HEK293 (cell line): Measurements from ENCODE around the gene ROR2.

Source experiments
- WT1 ChIP-seq: fragments of 450-650 bp; formaldehyde crosslinking; IDR thresholded peaks from 2 replicates; pipeline ENCODE4 v1.5.1; 2016; ENCODE audit warnings: missing biosample characterization, missing genetic modification characterization
- ZNF184 ChIP-seq: fragments of 450-650 bp; IDR thresholded peaks from 2 replicates; pipeline ENCODE4 v1.5.1; 2018; ENCODE audit warnings: missing biosample characterization, mild to moderate bottlenecking, missing genetic modification characterization
- ZNF24 ChIP-seq: fragments of 450-650 bp; formaldehyde crosslinking; IDR thresholded peaks from 2 replicates; pipeline ENCODE4 v1.5.1; 2016; ENCODE audit warnings: missing biosample characterization, missing genetic modification characterization
- ZNF366 ChIP-seq: fragments of 450-650 bp; formaldehyde crosslinking; conservative IDR thresholded peaks from 2 replicates; pipeline ENCODE4 v1.5.1; 2016; ENCODE audit warnings: missing biosample characterization, missing genetic modification characterization
- ZNF529 ChIP-seq: fragments of 450-650 bp; formaldehyde crosslinking; IDR thresholded peaks from 2 replicates; pipeline ENCODE4 v1.5.1; 2017; ENCODE audit warnings: missing genetic modification characterization, missing biosample characterization; ENCODE audit not compliant: insufficient replicate concordance
- ZNF660 ChIP-seq: fragments of 450-650 bp; IDR thresholded peaks from 2 replicates; pipeline ENCODE4 v1.5.1; 2018; ENCODE audit warnings: missing biosample characterization, mild to moderate bottlenecking, missing genetic modification characterization
- ZNF701 ChIP-seq: fragments of 450-650 bp; formaldehyde crosslinking; IDR thresholded peaks from 2 replicates; pipeline ENCODE4 v1.5.1; 2016; ENCODE audit warnings: missing biosample characterization, missing genetic modification characterization
- TF ChIP-seq, protein P1 (sequence below): fragments of 450-650 bp; formaldehyde crosslinking; IDR thresholded peaks from 2 replicates; pipeline ENCODE4 v1.5.1; 2016; ENCODE audit warnings: missing biosample characterization, missing genetic modification characterization
- TF ChIP-seq, protein P2 (sequence below): fragments of 450-650 bp; formaldehyde crosslinking; IDR thresholded peaks from 2 replicates; pipeline ENCODE4 v1.5.1; 2017; ENCODE audit warnings: missing biosample characterization, missing genetic modification characterization
- TF ChIP-seq, protein P3 (sequence below): fragments of 450-650 bp; formaldehyde crosslinking; IDR thresholded peaks from 2 replicates; pipeline ENCODE4 v1.5.1; 2016; ENCODE audit warnings: missing biosample characterization, missing genetic modification characterization
- TF ChIP-seq, protein P4 (sequence below): fragments of 450-650 bp; formaldehyde crosslinking; conservative IDR thresholded peaks from 2 replicates; pipeline ENCODE4 v1.5.1; 2016; ENCODE audit warnings: low read depth, missing biosample characterization, missing genetic modification characterization

ROR2 gene

DNA sequence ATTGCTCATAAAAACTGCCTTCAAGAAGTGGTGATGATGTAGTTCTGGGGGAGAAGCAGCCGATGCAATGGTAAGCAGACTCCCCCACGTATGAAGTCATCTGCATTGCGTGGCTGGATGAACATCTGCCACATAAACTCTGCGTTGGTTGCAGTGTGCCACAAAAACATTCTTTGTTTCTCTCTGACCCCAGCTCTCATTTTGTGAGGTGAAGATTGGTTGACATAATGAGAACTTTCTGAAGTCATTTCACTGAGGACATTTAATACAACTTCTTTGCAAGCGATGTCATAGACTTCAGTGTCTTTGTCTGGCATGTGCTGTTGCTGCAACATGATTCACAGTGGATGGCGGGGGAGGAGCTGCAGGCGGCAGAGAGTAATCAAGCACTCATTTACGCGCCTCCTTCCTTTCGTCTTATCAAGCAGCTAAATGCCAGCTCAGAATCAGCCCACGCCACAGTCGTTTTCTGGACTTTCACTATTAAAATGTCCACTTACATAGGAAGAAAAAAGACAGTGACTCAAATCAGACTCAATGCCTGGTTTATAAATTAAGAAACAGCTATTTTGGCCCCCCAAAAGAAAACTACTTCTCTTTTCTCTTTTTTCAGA lies 434.8 kb downstream of the ROR2 start (continued):
- TF ChIP-seq ZNF366 (tag by site-specific recombination) (peak; percentile 49; the same call in 1 of the 2 replicates), WT1 (tag by site-specific recombination) (peak; percentile 61), ZNF660 (peak; percentile 82), ZNF701 (tag by site-specific recombination) (no peak), ZNF529 (tag by site-specific recombination) (no peak), ZNF184 (tag by site-specific recombination) (0 out of 2 replicates have a peak, but pooled peaks have one; percentile 47), ZNF24 (tag by site-specific recombination) (peak; percentile 52; the same call in 1 of the 2 replicates)
- TF ChIP-seq, protein P1, sequence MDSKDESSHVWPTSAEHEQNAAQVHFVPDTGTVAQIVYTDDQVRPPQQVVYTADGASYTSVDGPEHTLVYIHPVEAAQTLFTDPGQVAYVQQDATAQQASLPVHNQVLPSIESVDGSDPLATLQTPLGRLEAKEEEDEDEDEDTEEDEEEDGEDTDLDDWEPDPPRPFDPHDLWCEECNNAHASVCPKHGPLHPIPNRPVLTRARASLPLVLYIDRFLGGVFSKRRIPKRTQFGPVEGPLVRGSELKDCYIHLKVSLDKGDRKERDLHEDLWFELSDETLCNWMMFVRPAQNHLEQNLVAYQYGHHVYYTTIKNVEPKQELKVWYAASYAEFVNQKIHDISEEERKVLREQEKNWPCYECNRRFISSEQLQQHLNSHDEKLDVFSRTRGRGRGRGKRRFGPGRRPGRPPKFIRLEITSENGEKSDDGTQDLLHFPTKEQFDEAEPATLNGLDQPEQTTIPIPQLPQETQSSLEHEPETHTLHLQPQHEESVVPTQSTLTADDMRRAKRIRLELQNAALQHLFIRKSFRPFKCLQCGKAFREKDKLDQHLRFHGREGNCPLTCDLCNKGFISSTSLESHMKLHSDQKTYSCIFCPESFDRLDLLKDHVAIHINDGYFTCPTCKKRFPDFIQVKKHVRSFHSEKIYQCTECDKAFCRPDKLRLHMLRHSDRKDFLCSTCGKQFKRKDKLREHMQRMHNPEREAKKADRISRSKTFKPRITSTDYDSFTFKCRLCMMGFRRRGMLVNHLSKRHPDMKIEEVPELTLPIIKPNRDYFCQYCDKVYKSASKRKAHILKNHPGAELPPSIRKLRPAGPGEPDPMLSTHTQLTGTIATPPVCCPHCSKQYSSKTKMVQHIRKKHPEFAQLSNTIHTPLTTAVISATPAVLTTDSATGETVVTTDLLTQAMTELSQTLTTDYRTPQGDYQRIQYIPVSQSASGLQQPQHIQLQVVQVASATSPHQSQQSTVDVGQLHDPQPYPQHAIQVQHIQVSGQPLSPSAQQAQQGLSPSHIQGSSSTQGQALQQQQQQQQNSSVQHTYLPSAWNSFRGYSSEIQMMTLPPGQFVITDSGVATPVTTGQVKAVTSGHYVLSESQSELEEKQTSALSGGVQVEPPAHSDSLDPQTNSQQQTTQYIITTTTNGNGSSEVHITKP (tag by site-specific recombination), result 0 out of 2 replicates have a peak, but pooled peaks have one; percentile 11
- TF ChIP-seq, protein P2, sequence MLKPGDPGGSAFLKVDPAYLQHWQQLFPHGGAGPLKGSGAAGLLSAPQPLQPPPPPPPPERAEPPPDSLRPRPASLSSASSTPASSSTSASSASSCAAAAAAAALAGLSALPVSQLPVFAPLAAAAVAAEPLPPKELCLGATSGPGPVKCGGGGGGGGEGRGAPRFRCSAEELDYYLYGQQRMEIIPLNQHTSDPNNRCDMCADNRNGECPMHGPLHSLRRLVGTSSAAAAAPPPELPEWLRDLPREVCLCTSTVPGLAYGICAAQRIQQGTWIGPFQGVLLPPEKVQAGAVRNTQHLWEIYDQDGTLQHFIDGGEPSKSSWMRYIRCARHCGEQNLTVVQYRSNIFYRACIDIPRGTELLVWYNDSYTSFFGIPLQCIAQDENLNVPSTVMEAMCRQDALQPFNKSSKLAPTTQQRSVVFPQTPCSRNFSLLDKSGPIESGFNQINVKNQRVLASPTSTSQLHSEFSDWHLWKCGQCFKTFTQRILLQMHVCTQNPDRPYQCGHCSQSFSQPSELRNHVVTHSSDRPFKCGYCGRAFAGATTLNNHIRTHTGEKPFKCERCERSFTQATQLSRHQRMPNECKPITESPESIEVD (tag by site-specific recombination), result 0 out of 2 replicates have a peak, but pooled peaks have one; percentile 16
- TF ChIP-seq, protein P3, sequence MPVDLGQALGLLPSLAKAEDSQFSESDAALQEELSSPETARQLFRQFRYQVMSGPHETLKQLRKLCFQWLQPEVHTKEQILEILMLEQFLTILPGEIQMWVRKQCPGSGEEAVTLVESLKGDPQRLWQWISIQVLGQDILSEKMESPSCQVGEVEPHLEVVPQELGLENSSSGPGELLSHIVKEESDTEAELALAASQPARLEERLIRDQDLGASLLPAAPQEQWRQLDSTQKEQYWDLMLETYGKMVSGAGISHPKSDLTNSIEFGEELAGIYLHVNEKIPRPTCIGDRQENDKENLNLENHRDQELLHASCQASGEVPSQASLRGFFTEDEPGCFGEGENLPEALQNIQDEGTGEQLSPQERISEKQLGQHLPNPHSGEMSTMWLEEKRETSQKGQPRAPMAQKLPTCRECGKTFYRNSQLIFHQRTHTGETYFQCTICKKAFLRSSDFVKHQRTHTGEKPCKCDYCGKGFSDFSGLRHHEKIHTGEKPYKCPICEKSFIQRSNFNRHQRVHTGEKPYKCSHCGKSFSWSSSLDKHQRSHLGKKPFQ (tag by site-specific recombination), result no peak
- TF ChIP-seq, protein P4, sequence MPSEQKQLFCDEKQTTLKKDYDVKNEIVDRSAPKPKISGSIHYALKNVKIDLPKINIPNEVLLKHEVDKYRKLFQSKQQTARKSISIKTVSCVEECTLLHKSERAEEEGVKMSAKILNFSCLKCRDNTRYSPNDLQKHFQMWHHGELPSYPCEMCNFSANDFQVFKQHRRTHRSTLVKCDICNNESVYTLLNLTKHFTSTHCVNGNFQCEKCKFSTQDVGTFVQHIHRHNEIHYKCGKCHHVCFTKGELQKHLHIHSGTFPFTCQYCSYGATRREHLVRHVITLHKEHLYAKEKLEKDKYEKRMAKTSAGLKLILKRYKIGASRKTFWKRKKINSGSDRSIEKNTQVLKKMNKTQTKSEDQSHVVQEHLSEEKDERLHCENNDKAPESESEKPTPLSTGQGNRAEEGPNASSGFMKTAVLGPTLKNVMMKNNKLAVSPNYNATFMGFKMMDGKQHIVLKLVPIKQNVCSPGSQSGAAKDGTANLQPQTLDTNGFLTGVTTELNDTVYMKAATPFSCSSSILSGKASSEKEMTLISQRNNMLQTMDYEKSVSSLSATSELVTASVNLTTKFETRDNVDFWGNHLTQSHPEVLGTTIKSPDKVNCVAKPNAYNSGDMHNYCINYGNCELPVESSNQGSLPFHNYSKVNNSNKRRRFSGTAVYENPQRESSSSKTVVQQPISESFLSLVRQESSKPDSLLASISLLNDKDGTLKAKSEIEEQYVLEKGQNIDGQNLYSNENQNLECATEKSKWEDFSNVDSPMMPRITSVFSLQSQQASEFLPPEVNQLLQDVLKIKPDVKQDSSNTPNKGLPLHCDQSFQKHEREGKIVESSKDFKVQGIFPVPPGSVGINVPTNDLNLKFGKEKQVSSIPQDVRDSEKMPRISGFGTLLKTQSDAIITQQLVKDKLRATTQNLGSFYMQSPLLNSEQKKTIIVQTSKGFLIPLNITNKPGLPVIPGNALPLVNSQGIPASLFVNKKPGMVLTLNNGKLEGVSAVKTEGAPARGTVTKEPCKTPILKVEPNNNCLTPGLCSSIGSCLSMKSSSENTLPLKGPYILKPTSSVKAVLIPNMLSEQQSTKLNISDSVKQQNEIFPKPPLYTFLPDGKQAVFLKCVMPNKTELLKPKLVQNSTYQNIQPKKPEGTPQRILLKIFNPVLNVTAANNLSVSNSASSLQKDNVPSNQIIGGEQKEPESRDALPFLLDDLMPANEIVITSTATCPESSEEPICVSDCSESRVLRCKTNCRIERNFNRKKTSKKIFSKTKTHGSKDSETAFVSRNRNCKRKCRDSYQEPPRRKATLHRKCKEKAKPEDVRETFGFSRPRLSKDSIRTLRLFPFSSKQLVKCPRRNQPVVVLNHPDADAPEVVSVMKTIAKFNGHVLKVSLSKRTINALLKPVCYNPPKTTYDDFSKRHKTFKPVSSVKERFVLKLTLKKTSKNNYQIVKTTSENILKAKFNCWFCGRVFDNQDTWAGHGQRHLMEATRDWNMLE (tag by site-specific recombination), result 0 out of 2 replicates have a peak, but pooled peaks have one; percentile 38
